ENCODE results near the gene ST6GALNAC2.

The ST6GALNAC2 gene

DNA sequence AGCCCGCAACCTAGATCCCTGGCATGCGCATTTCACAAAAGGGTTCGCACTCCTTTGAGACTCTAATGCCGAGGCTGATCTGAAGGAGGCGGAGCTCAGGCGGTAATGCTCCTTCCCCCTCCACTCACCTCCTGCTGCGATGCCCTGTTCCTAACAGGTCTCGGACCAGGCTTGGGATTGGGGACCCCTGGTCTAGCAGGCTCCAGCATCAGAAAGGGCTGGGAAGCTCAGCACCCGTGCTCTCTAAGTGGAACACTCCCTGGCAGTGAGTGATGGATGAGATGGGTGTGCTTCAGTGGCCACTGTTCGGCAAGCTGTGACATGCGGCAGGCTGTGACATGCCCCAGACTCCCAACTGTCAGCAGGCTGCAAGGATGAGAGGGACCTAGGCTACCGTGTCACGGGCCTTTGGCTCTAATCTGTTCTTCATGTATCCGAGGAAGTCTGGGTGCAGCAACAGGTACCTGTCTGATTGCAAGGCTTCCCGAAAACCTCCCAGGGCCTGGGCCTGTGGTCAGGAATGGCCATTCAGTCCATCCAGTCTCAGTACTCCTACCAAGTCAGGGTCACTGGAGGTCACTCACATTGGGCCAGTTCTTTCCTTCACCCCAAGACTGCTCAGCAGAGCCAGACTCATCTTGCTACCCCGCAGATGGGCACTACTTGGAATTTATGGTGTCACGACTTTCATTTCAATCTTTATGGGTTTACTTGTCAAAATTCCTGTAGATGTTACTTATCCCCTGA, 1.3 kb upstream of the ST6GALNAC2 start (continued):
- TF ChIP-seq, protein P1, sequence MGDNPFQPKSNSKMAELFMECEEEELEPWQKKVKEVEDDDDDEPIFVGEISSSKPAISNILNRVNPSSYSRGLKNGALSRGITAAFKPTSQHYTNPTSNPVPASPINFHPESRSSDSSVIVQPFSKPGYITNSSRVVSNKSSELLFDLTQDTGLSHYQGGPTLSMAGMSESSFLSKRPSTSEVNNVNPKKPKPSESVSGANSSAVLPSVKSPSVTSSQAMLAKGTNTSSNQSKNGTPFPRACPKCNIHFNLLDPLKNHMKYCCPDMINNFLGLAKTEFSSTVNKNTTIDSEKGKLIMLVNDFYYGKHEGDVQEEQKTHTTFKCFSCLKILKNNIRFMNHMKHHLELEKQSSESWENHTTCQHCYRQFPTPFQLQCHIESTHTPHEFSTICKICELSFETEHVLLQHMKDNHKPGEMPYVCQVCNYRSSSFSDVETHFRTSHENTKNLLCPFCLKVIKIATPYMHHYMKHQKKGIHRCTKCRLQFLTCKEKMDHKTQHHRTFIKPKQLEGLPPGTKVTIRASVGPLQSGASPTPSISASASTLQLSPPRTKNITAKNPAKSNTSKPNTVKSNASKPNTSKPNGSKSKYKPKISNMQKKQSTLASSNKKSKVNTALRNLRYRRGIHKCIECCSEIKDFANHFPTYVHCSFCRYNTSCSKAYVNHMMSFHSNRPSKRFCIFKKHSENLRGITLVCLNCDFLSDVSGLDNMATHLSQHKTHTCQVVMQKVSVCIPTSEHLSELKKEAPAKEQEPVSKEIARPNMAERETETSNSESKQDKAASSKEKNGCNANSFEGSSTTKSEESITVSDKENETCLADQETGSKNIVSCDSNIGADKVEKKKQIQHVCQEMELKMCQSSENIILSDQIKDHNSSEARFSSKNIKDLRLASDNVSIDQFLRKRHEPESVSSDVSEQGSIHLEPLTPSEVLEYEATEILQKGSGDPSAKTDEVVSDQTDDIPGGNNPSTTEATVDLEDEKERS (tag by site-specific recombination; IDR thresholded peaks at IDR 0.05): no peak
- TF ChIP-seq ZNF488 (tag by site-specific recombination; IDR thresholded peaks at IDR 0.05) (no peak), ZBTB17 (tag by site-specific recombination; IDR thresholded peaks at IDR 0.05) (peak; percentile 100), ZFHX2 (tag by site-specific recombination; conservative IDR thresholded peaks at IDR 0.05) (no peak), SP7 (tag by site-specific recombination; IDR thresholded peaks at IDR 0.05) (peak; percentile 93), ZNF704 (tag by site-specific recombination; IDR thresholded peaks at IDR 0.05) (no peak), TRIM28 (IDR thresholded peaks at IDR 0.05; ENCODE audit: borderline replicate concordance, low read length) (no peak), KLF9 (tag by site-specific recombination; IDR thresholded peaks at IDR 0.05; ENCODE audit: low read depth) (peak; percentile 75), ZNF580 (tag by site-specific recombination; IDR thresholded peaks at IDR 0.05) (peak; percentile 87), ZNF133 (tag by site-specific recombination; IDR thresholded peaks at IDR 0.05) (no peak), GLI4 (tag by site-specific recombination; IDR thresholded peaks at IDR 0.05) (no peak), HOXC10 (CRISPR knock-in tag; IDR thresholded peaks at IDR 0.05) (no peak), ZNF239 (tag by site-specific recombination; IDR thresholded peaks at IDR 0.05) (no peak), ZNF26 (tag by site-specific recombination; IDR thresholded peaks at IDR 0.05) (no peak), ZNF140 (tag by site-specific recombination; IDR thresholded peaks at IDR 0.05) (no peak), ZNF350 (tag by site-specific recombination; IDR thresholded peaks at IDR 0.05) (no peak), ZNF837 (tag by site-specific recombination; IDR thresholded peaks at IDR 0.05) (no peak), ZNF660 (tag by site-specific recombination; IDR thresholded peaks at IDR 0.05) (0 out of 2 replicates have a peak, but pooled peaks have one; percentile 18), ZNF571 (tag by site-specific recombination; IDR thresholded peaks at IDR 0.05) (no peak), RBAK (tag by site-specific recombination; IDR thresholded peaks at IDR 0.05) (no peak), ZNF529 (tag by site-specific recombination; IDR thresholded peaks at IDR 0.05; ENCODE audit: insufficient replicate concordance) (no peak), ZXDB (tag by site-specific recombination; IDR thresholded peaks at IDR 0.05) (no peak), ZNF449 (tag by site-specific recombination; IDR thresholded peaks at IDR 0.05) (no peak), ZNF292 (tag by site-specific recombination; IDR thresholded peaks at IDR 0.05; ENCODE audit: borderline replicate concordance, low read depth) (no peak), ZBTB48 (tag by site-specific recombination; IDR thresholded peaks at IDR 0.05) (peak; percentile 93)
- TF ChIP-seq, protein P2, sequence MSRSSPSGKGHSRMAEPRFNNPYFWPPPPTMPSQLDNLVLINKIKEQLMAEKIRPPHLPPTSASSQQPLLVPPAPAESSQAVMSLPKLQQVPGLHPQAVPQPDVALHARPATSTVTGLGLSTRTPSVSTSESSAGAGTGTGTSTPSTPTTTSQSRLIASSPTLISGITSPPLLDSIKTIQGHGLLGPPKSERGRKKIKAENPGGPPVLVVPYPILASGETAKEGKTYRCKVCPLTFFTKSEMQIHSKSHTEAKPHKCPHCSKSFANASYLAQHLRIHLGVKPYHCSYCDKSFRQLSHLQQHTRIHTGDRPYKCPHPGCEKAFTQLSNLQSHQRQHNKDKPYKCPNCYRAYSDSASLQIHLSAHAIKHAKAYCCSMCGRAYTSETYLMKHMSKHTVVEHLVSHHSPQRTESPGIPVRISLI (tag by site-specific recombination; IDR thresholded peaks at IDR 0.05): no peak
- TF ChIP-seq, protein P3, sequence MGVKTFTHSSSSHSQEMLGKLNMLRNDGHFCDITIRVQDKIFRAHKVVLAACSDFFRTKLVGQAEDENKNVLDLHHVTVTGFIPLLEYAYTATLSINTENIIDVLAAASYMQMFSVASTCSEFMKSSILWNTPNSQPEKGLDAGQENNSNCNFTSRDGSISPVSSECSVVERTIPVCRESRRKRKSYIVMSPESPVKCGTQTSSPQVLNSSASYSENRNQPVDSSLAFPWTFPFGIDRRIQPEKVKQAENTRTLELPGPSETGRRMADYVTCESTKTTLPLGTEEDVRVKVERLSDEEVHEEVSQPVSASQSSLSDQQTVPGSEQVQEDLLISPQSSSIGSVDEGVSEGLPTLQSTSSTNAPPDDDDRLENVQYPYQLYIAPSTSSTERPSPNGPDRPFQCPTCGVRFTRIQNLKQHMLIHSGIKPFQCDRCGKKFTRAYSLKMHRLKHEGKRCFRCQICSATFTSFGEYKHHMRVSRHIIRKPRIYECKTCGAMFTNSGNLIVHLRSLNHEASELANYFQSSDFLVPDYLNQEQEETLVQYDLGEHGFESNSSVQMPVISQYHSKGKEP (tag by site-specific recombination; IDR thresholded peaks at IDR 0.05): peak; percentile 90
- TF ChIP-seq, protein P4, sequence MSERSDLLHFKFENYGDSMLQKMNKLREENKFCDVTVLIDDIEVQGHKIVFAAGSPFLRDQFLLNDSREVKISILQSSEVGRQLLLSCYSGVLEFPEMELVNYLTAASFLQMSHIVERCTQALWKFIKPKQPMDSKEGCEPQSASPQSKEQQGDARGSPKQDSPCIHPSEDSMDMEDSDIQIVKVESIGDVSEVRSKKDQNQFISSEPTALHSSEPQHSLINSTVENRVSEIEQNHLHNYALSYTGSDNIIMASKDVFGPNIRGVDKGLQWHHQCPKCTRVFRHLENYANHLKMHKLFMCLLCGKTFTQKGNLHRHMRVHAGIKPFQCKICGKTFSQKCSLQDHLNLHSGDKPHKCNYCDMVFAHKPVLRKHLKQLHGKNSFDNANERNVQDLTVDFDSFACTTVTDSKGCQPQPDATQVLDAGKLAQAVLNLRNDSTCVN (tag by site-specific recombination; optimal IDR thresholded peaks at IDR 0.05): no peak
